ENCODE data around the gene ZNF398. TPM values are rescaled to one million over a fixed set of nuclear protein-coding genes. Genes with fewer than 3 reads are reported as not detected.
A peak's percentile ranks its signal among the peaks of the same experiment; 100 is the strongest.

The ZNF398 gene
- total and polyA plus RNA-seq, 2 of the 13 experiments (the other 11 are each of a cell fraction or from before 2014, with no cell fraction given) = 3.0 to 8.9 TPM

- peak; percentile 71 for ATAC-seq
- intact Hi-C loops (cut with micrococcal nuclease; ENCODE audit: unreplicated experiment) = loop anchor here (1.0 kb wide), 2 partner anchors 22 to 36 kb away; partner anchors contain the start of gene ZNF786
- FAIRE-seq = no peak
- CTCF ChIA-PET (ENCODE audit: low intra/inter-chr PET ratio, low total read pairs) = interaction anchor here (3.2 to 3.5 kb wide), 2 partner anchors 20 to 36 kb away, joined by 15 to 26 read pairs; partner anchors contain the start of genes ZNF398 and ZNF786
- DNase-seq (ENCODE audit: low spot score) = no peak
- under 1% methylated on average over 21 of the region's 48 CpGs for WGBS (ENCODE audit: low lambda C conversion rate)
- peaks cover 13% of the 10 kb centered on the region for H3K9me3 ChIP-seq (ENCODE audit: low read length)
- BruUV-seq (replicated peaks) = TSS peak; percentile 66
- H3K36me3 ChIP-seq (replicated peaks in 1 of 2; ENCODE audit: control insufficient read depth in 1 of 2, insufficient read depth in 2 of 2, low read length in 2 of 2) = peaks cover 0 to 15% of the 10 kb centered on the region in 2 experiments; a peak in 2 of 5 replicates
- POLR2A ChIA-PET = interaction anchor here (1.0 to 2.8 kb wide), 3 partner anchors 21 to 69 kb away, joined by 3 to 42 read pairs (median 3); partner anchors contain the start of genes ZNF282 and ZNF398
- H3K4me1 ChIP-seq (ENCODE audit: insufficient read depth, low read length) = peaks cover 18% of the 10 kb centered on the region
- in situ Hi-C loops (cut with HindIII; ENCODE audit: extremely low pct_ligation_motif_present, low pct_unique_long_range_greater_than_20kb) = no loop called here
- peak overlapping the region; percentile 86 for H3K27ac ChIP-seq (ENCODE audit: extremely low read length, insufficient read depth, low read length)
- H3K4me3 ChIP-seq (replicated peaks in 1 of 3; ENCODE audit: insufficient read depth in 1 of 3, low read depth in 2 of 3, low read length in 3 of 3) = peak overlapping the region; percentile 81 to 98 (median 92)
- no peaks in the 10 kb centered on the region; a peak in 2 of 5 replicates for H3K27me3 ChIP-seq (ENCODE audit: control insufficient read depth in 1 of 2, insufficient read depth in 2 of 2, low read length in 2 of 2)
- peak overlapping the region; percentile 77 for H3K4me2 ChIP-seq (ENCODE audit: low read depth, low read length)
- peak overlapping the region; percentile 98 for H3K9ac ChIP-seq (ENCODE audit: insufficient read depth, low read depth, low read length)
- H2AFZ ChIP-seq (ENCODE audit: low read length) = no peak overlapping the region
- no peaks in the 10 kb centered on the region for H4K20me1 ChIP-seq (ENCODE audit: insufficient read depth, low read length)
- H3K79me2 ChIP-seq (ENCODE audit: insufficient read depth, low read length) = peaks cover 22% of the 10 kb centered on the region
- 0 out of 2 replicates have a peak, but pooled peaks have one; percentile 31 for TF ChIP-seq THRA (CRISPR knock-in tag; IDR thresholded peaks at IDR 0.05; ENCODE audit: borderline replicate concordance)
- peak in 1 of 2 experiments; percentile 15; a peak in 1 of 4 replicates for TF ChIP-seq HMGXB4 (CRISPR knock-in tag; IDR thresholded peaks at IDR 0.05; ENCODE audit: borderline replicate concordance in 1 of 2, low read depth in 1 of 2)
- TF ChIP-seq IRX3 (CRISPR knock-in tag; IDR thresholded peaks at IDR 0.05; ENCODE audit: borderline replicate concordance, low read depth) = no peak
- TF ChIP-seq LRRFIP1 (CRISPR knock-in tag; conservative IDR thresholded peaks at IDR 0.05) = no peak
- TF ChIP-seq POLR2AphosphoS5 (IDR thresholded peaks at IDR 0.05; ENCODE audit: low read depth, low read length) = peak; percentile 36
- TF ChIP-seq CREB1 (IDR thresholded peaks at IDR 0.05) = no peak
- no peak for TF ChIP-seq CREB1 (CRISPR knock-in tag; IDR thresholded peaks at IDR 0.05)
- peak; percentile 77; the same call in 1 of the 2 replicates for TF ChIP-seq ZFP91 (CRISPR knock-in tag; IDR thresholded peaks at IDR 0.05; ENCODE audit: borderline replicate concordance)
- TF ChIP-seq DMAP1 (CRISPR knock-in tag; IDR thresholded peaks at IDR 0.05) = peak; percentile 38; the same call in 1 of the 2 replicates
- 0 out of 2 replicates have a peak, but pooled peaks have one; percentile 38 for TF ChIP-seq ZNF256 (CRISPR knock-in tag; conservative IDR thresholded peaks at IDR 0.05)
- peak; percentile 95; the same call in 1 of the 2 replicates for TF ChIP-seq ZSCAN31 (CRISPR knock-in tag; IDR thresholded peaks at IDR 0.05; ENCODE audit: low read depth)
- TF ChIP-seq ZBTB25 (CRISPR knock-in tag; IDR thresholded peaks at IDR 0.05) = 0 out of 2 replicates have a peak, but pooled peaks have one; percentile 21
- no peak for TF ChIP-seq NFE2 (CRISPR knock-in tag; IDR thresholded peaks at IDR 0.05)
- TF ChIP-seq NRL (CRISPR knock-in tag; IDR thresholded peaks at IDR 0.05; ENCODE audit: borderline replicate concordance) = no peak
These were observed 20.5 kb upstream of the ZNF398 start for GRCh38 chr7:149126662-149127266.
